HG03108 (cell line): ENCODE data around the gene GALNT14.
"Not testable (repeated sequence)": the region's sequence is repeated elsewhere in the genome, so short reads cannot be mapped to it uniquely, and the experiment has no call there.

Experiments
- ATAC-seq: cut with Tn5 transposase; IDR thresholded peaks from one replicate; pipeline ENCODE4 v1.9.1; 2021; ENCODE audit warnings: moderate library complexity; ENCODE audit not compliant: unreplicated experiment

The GALNT14 gene

DNA sequence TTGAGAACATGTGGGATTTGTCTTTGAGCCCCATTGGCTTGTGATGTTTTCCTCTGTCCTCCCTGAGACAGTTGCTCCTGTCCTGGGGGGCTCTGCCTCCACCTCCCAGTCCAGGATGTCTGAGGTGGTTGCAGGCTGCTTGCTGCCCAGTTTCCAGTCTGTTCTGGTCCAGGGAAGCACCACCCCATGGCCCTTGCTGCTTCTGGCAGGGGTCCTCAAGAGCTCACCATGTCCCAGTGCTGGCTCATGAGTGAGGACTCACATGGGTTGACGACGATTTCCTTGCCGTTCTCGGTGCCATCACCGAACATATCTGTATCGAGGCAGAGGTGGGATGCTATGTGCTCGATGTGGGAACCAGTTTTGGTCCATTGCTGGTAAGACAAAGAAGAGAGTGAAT lies 227.6 kb downstream of the GALNT14 start:
- no peak for ATAC-seq

DNA sequence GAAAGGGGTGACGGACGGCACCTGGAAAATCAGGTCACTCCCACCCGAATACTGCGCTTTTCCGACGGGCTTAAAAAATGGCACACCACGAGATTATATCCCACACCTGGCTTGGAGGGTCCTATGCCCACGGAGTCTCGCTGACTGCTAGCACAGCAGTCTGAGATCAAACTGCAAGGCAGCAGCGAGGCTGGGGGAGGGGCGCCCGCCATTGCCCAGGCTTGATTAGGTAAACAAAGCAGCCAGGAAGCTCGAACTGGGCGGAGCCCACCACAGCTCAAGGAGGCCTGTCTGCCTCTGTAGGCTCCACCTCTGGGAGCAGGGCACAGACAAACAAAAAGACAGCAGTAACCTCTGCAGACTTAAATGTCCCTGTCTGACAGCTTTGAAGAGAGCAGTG lies 233.8 kb downstream of the GALNT14 start:
- not testable (repeated sequence) for ATAC-seq

DNA sequence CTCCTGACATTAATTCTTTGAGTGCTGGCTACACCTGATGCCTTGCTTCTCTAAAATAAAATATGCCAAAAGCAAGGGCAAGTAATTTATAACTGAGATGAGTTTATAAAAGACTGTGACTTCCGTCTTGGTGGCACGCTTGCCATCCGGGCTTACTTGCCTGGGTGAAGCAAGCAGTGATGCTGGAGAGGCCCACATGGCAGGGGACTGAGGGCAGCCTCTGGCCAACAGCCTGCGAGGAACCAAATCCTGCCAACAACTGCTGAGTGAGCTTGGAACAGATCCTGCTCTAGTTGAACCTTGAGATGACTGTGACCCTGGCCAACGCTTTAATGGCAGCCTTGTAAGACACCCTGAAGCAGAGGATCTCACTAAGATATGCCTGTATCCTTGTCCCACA lies 234.9 kb downstream of the GALNT14 start:
- no peak for ATAC-seq

DNA sequence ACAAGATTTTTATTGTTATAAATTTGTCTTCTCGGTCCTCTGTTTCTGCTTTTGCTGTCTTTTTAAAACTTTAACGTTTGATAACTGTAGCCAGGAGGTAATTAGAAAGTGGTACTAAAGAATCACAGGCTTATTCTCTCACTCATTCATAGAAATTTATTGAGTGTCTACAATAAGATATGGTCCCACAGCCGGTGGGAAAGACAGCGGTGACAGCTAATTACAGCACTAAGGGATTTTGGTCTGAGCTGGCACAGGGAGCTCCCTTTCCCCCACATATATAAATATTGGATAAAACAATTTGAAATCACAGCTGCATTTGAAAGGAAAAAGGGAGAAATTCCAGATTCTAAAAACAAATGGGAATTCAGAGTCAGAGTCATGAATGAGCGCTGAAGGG lies 237.9 kb downstream of the GALNT14 start:
- ATAC-seq: no peak

DNA sequence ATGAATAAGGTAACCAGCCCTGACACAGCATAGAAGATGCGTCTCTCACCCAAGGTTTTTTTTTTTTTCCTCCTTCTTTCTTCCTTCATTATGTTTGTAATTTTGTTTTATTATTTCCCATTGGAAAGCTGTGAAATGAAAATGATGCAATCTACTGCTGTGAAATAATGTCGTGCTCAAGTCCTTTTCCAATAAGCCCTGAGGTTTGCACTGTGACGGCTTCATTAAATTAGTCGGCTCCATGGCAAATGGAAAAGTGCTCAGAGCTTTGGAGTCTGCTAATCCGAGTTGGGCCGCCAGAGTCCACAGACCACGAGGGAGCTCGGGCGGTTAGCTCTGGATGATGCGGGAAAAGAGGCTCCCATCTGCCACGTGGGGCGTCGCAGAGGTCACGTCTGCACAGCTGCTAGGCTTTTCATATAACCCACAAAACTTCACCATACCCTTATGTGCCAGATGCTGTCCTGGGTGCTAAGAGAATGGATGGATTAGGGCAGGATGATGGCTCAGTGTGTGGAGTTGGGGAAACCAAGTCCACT lies 238.7 kb downstream of the GALNT14 start:
- ATAC-seq: no peak

DNA sequence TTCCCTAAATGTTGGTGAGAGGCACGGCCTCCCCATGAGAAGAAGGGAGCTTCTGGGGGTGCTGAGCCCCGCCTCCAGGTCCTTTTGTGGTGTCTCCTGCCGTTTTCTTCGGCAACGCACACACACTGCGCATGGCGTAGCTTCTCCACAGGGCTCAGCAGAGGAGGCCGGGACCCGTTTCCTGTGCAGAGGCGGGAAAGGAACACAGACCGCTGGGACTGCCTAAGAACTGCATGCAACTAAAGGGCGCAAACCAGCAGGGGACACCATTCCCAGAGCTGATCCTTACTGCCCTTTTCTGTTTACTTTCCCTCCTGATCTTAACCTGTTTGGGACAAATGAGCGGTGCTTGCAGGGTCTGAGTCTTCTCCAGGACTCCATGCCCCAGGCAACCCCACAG lies 240.7 kb downstream of the GALNT14 start:
- ATAC-seq: no peak

DNA sequence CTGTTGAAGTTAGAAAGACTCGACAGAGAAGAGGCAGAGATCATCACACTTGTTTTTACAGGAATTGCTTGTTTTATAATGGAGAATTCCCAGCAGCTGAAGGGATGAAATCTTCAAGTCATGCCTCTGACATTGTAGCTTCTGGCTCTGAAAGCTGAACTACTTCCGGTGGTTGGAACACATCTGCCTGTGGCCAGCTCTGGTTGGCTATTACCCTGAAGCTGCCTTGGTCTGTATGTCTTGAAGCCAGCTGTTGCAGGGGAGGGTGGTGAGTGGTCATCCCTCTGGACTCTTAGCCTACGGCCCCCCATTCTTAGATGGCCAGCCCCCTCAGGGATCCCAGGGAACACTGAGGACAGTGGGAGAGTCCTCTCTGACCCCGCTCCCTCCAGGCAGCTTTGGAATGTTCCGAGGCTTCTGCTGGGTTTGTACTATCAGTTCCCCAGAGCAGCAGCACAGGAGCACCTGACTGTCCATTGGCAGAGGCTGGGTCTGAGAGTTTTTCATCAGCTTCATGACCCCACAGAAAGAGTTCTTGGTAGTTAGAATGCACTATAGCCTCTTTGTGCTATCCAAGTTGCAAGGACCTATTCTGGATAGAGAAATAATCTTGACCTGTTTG lies 243.6 kb downstream of the GALNT14 start:
- no peak for ATAC-seq

DNA sequence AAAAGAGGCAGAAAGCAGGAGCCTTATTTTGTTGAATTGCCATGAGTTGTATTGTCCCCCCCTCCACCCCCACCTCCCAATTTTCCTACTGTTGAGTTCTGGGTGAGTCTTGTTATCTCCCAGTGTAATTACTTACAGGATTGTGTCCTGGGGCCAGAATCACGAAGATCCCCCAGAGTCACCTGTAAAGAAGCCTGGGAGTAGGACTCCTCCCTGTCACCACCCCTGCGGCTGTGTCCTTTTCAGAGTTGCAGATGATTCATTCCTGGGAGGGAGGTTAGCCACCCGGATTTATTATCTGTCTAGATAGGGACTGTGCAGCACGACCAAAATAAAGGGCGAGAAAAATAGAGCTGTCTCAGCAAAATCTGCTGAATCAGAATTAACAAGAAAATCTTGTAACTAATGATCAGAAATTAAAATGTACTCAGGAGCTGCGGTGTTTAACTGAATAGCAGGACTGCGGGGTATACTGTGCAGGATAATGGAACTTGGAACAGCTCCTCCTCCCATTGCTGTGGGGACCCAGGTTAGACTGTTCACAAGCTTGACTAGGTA lies 249.3 kb downstream of the GALNT14 start:
- ATAC-seq: no peak

DNA sequence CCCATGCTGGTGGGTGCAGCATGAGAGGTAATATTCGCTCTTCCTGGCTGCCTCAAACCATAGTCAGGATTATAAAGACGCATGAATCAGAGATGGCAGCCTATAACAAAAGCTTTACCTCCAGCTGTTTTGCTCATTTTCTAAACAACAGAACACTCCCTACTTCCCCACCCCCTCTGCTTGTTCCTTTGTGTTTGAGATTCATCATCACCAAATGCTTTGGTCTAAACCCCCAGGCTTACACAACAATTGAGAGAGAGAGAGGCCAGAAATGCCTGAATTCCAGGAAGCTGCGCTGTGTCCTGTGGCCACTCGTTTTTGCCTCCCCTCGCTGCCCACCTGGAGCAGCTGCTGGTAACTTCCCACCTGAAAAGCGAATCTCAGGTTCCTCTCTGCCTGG lies 252.2 kb downstream of the GALNT14 start:
- no peak for ATAC-seq

DNA sequence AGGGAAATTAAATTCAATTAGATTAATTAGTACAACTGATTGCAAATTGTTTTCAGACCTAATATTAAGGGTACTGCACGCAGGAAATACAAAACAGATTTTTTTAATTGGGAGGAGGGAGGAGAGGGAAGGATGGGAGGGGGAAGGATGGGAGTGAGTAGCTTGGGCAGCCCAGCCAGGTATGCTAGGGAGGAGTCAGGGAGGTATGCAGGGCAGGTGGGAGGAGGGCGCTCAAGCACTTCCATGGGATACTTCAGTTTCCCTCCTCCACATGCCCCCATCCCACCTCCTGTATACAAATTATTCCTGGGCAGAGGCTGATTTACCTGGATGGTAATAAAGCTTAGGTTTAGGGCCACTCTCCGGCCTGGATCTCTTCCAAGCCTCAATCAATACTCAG lies 254.4 kb downstream of the GALNT14 start:
- ATAC-seq: no peak

DNA sequence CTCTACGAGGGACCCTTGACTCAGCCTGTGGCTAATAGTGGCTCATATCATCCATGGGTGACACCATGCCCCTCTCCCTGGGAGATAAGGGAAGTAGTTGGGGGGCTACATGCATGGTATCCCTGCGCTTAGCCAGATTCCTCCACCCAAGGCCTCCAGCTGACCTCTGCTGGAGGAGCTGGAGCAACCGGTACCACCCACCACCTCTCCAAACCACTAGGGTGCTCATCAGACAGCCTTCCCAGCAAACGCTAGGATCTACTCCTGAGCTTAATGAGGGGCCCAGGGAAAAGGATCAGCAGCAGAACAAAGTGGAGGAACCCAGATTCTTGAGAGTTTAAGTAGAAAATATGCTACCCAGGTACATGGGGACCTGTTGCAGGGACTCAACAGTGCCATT lies 255.1 kb downstream of the GALNT14 start:
- ATAC-seq: no peak

DNA sequence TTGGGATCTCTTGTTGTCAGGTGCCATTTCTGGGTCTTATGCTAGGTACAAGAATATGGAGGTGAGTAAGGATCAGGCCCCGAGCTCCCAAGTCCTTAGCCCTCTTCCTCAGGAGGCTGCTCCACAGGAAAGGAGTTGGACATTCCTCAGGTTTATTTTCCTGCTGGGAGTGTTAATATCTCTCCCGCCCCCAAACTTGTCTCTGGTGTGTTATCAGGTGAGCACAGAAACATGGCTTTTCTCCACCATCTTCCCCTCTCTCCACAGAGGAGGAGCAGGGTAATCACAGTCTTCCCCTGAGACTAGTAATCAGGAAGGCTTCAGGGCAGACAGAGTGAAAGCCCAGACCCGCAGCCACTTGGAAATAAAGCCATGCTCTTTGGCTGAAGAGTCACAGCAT lies 257.7 kb downstream of the GALNT14 start:
- ATAC-seq: no peak

DNA sequence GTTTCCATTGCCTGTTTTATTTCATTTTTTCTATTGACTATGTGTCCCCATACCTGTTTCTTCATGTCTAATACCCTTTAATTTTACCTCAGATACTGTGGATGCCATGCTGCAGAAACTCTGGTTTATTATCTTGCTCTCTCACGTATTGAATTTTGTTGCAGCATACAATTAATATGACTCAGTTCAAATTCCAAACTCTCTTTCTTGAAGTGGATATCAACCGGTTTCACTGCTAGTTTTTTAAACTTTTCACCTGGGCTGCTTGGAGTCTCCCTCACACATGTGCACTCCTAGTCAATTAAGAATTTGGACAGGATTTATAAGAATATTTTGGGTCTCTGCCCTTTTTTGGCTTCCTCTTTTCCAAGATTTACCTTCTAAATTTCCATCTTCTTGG lies 260.4 kb downstream of the GALNT14 start:
- no peak for ATAC-seq

DNA sequence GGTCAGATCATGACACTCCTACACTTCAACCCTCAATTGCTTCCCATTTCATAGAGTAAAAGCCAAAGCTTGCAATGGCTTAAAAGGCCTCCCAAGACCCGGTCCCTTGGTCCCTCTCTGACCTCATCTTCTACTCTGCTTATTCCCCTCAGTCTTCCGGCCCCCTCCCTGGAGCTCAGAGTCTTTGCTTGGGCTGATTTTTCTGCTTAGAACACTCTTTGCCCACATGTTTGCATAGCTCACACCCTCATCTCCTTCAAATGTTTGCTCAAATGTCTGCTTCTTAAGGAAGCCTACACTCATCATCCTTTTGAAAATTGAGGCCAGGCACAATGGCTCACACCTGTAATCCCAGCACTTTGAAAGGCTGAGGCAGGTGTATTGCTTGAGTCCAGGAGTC lies 265.4 kb downstream of the GALNT14 start:
- no peak for ATAC-seq

DNA sequence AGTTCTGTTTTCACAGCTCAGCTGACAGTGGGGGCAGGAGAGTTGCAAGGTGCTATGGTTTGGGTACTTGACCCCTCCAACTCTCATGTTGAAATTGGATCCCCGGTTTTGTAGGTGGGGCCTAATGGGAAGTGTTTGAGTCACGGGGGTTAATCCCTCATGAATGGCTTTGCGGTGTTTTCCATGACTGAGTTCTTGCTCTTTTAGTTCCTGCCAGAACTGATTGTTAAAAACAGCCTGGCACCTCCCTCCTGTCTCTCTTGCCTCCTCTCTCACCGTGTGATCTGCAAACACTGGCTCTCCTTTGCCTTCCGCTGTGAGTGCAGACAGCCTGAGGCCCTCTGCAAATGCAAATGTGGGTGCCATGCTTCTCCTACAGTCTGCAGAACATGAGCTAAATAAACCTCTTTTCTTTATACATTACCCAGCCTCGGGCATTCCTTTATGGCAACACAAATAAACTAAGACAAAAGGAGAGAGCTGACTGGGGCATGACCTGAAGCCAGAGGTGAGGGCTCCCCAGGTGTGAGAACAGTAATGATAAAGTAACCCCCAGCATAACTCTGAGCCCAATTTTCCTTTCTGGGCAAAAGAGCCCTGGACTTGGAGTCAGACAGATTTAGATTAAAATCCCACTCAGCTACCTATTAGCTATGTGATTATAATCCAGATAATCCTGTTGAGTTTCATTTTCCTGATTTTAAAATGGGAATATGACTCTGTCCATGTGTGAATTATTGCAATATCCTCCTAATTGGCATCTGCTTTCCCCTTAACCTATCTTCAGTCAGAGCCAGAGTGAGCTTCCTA lies 266.1 kb downstream of the GALNT14 start:
- ATAC-seq: no peak

DNA sequence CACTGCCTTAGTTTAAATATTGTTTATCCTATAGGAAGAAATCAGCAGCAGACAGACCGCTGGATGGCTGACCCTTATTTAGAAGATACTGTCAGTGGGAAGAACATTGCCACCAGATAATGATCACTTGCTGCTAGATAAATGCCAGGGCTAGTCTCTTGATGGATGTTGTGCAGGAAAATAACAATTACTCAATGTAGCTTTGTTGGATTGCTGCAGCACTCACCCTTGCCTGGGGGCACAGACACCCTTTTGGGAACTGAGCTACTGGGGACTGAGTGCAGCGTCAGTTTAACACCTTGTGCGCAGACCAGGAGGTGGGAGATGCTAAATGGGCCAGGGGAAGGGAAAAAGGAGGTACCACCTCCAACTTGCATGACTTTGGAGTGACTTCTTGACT lies 266.8 kb downstream of the GALNT14 start:
- no peak for ATAC-seq

DNA sequence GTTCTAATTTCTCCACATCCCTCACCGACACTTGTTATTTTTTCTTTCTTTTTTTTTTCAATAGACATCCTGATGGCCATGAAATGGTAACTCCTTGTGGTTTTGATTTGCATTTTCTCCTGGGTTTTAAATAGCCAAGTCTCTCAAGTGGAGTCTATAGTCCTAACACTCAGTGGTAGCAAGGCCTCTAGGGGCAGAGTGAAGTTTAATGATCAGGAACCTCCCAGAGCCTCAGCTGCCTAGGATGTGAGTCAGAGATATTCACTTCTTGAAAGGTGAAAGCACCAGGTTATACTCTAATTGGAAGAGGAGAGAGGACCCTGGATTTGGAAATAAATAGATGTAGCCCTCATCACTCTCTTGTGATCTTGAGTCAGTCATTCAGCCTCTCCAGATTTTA lies 268.3 kb downstream of the GALNT14 start:
- no peak for ATAC-seq

DNA sequence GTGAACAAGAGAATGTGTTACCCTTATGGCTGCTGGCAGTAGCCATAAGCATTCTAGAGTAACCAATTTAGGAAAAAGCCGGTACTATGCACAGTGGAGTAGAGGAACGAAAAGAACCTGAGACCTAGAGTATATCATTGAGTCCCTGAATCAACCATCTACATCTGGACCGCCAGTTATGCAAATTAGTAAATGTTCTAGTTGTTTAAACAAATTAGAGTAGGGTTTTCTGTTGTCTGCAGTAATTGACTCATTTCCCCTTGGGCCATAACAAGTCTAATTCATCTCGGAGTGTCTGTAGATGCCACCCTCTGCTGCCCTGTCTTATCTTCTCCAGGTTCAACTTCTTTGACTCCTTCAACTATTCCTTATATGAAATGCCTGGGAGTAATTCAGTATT lies 270.9 kb downstream of the GALNT14 start:
- no peak for ATAC-seq

DNA sequence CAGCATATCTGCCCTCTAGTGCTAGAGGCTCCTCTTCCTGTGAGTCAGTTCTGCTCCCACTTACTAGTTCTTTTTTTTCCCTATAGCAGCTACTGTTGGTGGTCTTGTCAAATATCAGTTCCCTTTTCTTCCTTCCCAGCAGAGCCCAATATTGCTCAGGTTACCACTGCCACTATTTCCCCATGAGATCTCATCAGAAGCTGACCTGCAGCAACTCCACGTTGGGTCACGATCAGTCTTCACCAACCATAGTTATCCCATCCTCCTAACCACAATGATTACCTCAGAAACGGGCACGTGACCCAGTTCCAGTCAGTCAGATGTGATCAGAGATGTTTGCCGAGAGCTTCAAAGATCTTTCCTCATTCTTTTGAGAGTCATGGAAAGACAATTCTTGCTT lies 271.3 kb downstream of the GALNT14 start:
- no peak for ATAC-seq

DNA sequence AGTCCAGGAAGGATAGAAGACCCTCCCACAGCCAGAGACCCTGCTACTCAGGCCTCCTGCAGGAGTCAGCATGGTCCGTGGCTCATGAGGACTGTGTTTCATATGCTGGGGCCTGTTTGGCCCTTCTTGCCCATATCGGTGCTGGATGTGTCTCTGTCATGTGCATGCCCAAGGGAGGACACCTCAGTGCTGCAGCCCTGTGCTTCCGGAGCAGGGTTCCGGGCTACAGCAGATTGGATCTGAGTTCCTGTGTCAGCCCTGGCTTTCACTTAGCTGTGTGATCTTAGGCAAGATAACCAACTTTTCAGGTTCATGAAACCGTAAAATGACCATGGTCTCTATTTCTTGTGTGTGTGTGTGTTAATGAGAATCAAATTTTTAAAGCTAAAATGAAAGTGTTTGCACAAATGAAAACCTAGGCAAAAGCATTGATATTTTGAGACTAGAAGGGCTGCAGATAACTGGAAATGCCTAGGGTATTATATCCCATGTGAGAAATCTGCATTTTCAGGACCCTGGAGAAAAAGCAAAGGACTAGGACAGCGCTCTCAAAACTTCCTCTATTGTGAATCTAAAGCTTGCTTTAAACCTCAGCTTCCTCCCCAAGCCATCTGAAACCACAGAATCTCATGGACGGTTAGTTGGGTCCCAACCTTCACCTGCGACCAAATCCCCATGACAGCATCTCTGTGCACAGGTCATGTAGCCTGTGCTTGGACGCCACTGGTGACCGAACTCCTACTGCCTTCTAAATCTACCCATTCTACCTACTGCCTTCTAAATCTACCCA lies 272.2 kb downstream of the GALNT14 start:
- no peak for ATAC-seq

DNA sequence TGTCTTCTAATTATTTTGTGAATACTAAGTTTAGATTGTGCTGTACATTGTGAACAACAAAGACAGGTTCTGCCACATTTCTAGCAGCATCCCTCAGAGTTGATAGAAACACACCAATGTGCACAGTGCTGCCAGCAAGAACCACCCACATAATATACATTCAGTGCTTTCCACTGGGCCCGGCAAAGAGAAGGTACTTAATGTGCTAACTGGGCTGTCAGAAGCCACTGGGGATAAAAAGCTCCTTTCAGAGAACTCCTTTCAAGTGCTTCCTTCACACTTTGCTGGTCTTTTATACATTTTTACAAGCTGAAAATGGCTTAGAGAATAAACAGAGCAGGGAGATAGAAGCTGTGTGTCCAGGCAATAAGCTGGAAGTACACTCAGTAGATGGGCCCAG lies 273.0 kb downstream of the GALNT14 start:
- no peak for ATAC-seq
